Lung (tissue), 12 donors: ENCODE results near the gene TNS3. TPM values are rescaled to one million over a fixed set of nuclear protein-coding genes. Genes with fewer than 3 reads are reported as not detected.

Experiments used
- ATAC-seq: fragments of 200-7000 bp; cut with Tn5 transposase; one replicate; pipeline ENCODE4 v1.9.1; 2020; ENCODE audit warnings: moderate number of reproducible peaks; ENCODE audit not compliant: insufficient read depth, low FRiP score
- DNase-seq, 3 donors: peaks; one replicate each; pipeline ENCODE4 v3.0.0-alpha.2; 2013 to 2017
- H3K27ac ChIP-seq, 2 donors: one replicate each; pipeline ENCODE4 v1.5.1; 2013; ENCODE audit warnings: mild to moderate bottlenecking in 2 of 2, moderate library complexity in 2 of 2, control low read depth in 1 of 2, inconsistent platforms in 1 of 2, low read depth in 1 of 2, low read length in 1 of 2
- H3K27me3 ChIP-seq, 3 donors: one replicate each; pipeline ENCODE4 v1.5.1; 2013; ENCODE audit warnings: low read length in 2 of 3; ENCODE audit not compliant: control insufficient read depth in 3 of 3, insufficient read depth in 3 of 3
- H3K36me3 ChIP-seq, 4 donors: one replicate each; pipeline ENCODE4 v1.5.1; 2013; ENCODE audit warnings: low read length in 4 of 4, mild to moderate bottlenecking in 1 of 4, moderate library complexity in 1 of 4; ENCODE audit not compliant: control insufficient read depth in 4 of 4, insufficient read depth in 4 of 4
- H3K4me1 ChIP-seq, 5 donors: one replicate each; pipeline ENCODE4 v1.5.1; 2013; ENCODE audit warnings: low read length in 5 of 5, mild to moderate bottlenecking in 2 of 5, moderate library complexity in 1 of 5; ENCODE audit not compliant: control insufficient read depth in 5 of 5, insufficient read depth in 5 of 5
- H3K4me3 ChIP-seq: one replicate; pipeline ENCODE4 v1.5.1; 2013; ENCODE audit warnings: mild to moderate bottlenecking, control low read depth, moderate library complexity
- H3K9ac ChIP-seq, 2 donors: one replicate each; pipeline ENCODE4 v1.5.1; 2013; ENCODE audit warnings: low read length in 2 of 2, control low read depth in 1 of 2; ENCODE audit not compliant: insufficient read depth in 1 of 2
- H3K9me3 ChIP-seq, 4 donors: one replicate each; pipeline ENCODE4 v1.5.1; 2013; ENCODE audit warnings: low read length in 3 of 4, mild to moderate bottlenecking in 1 of 4, moderate library complexity in 1 of 4; ENCODE audit not compliant: control insufficient read depth in 4 of 4, insufficient read depth in 3 of 4
- CTCF ChIP-seq: IDR thresholded peaks from 2 replicates; pipeline ENCODE4 v1.5.1; 2012; ENCODE audit warnings: mild to moderate bottlenecking; ENCODE audit errors: control extremely low read depth, extremely low read depth
- WGBS, 2 donors: extraction: QIAGEN DNeasy Blood & Tissue Kit; methylation state at CpG; one replicate each; pipeline ENCODE4 v1.1.7; 2013; 5-methylcytosine and 5-hydroxymethylcytosine counted together
- polyA plus RNA-seq, 2 donors: library from polyadenylated mRNA; stranded (reverse); fragments of 200-250 nt; gene quantifications; one replicate each; pipeline ENCODE4 v1.2.1, GENCODE V29; 2013
- total RNA-seq, 2 donors: library from RNA; depleted of rRNA in 1 of 2; stranded (reverse); fragments of >200 nt in 1 of 2; gene quantifications; one replicate each; pipeline ENCODE4 v1.2.1, GENCODE V29; 2014 to 2021
- donor health status: control.
- donor health status: control.
- donor health status: Bipolar disorder and iron deficiency.
- donor health status: healthy.
- donor health status: DM: yes; HTN: yes; CAD: no.

The TNS3 gene
- total and polyA plus RNA-seq, 4 donors = 23.8 to 140 (median 85.7) TPM

- Histone ChIP-seq H3K4me3 (no peak overlapping the region), H3K27ac (peak overlapping the region in 1 of 2 donors; percentile 41), H3K36me3 (peaks cover 10 to 66% (median 41%) of the 10 kb centered on the region in 4 donors), H3K4me1 (peaks cover 3 to 38% (median 18%) of the 10 kb centered on the region in 5 donors), H3K9ac (no peak overlapping the region), H3K27me3 (no peaks in the 10 kb centered on the region), H3K9me3 (no peaks in the 10 kb centered on the region)
- TF ChIP-seq CTCF = no peak
- ATAC-seq = no peak
- WGBS, 2 donors = 89 to 90% methylated on average over 4 of the region's 4 CpGs
- DNase-seq = no peak
These were observed 287.2 kb downstream of the TNS3 start for GRCh38 chr7:47294556-47295222.

GRCh38 chr7:47293884-47294555, 287.9 kb downstream of the TNS3 start:
- no peak overlapping the region for H3K9ac ChIP-seq
- H3K27ac ChIP-seq = peak overlapping the region in 1 of 2 donors; percentile 41
- TF ChIP-seq CTCF = no peak
- DNase-seq (peak in 2 of 3 donors; percentile 66 to 75), ATAC-seq (no peak)
- WGBS, 2 donors = 61 to 73% methylated on average over 6 of the region's 6 CpGs
- peaks cover 3 to 38% (median 18%) of the 10 kb centered on the region in 5 donors for H3K4me1 ChIP-seq
- H3K27me3 ChIP-seq = no peaks in the 10 kb centered on the region
- no peaks in the 10 kb centered on the region for H3K9me3 ChIP-seq
- no peak overlapping the region for H3K4me3 ChIP-seq
- H3K36me3 ChIP-seq = peaks cover 10 to 68% (median 42%) of the 10 kb centered on the region in 4 donors

DNA sequence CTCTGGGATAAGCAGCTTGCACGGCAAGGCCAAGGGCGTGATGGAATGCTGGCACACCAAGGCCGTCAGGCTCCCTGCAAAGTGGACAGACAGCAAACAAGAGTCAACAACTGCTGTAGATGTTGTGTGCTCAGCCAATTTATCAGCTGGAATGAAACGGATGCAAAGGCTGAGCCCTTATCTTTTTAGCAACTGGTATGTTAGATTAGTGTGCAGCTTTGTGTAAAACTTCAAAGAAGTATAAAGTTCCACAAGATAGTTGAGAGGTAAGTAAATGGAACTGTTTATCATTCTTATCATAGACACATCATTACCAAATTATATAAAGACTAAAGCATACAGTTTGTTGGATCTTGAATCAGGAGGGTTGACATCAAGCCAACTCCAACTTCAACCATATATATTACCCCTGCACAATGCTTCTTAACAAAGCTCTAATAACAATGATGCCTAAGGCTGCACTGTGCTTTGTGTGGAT, 289.0 kb downstream of the TNS3 start:
- no peak overlapping the region for H3K9ac ChIP-seq
- peaks cover 3 to 38% (median 18%) of the 10 kb centered on the region in 5 donors for H3K4me1 ChIP-seq
- H3K4me3 ChIP-seq = no peak overlapping the region
- no peak for ATAC-seq
- WGBS, 2 donors = 64 to 83% methylated on average over 4 of the region's 4 CpGs
- H3K36me3 ChIP-seq = peaks cover 10 to 69% (median 42%) of the 10 kb centered on the region in 4 donors
- no peaks in the 10 kb centered on the region for H3K27me3 ChIP-seq
- H3K27ac ChIP-seq = no peak overlapping the region
- TF ChIP-seq CTCF = no peak
- DNase-seq = peak; percentile 82 to 95 (median 91)
- no peaks in the 10 kb centered on the region for H3K9me3 ChIP-seq
